HEK293 (cell line): Measurements from ENCODE around the gene LRRK1.

Experiments
- CTCF ChIA-PET: fragments of 350-600 bp; formaldehyde crosslinking; extraction: SDS; loops from one replicate; lab custom pipeline; 2021; ENCODE audit warnings: antibody characterized with exemption; lab: Yijun Ruan, JAX
- POLR2A ChIA-PET: fragments of 300-600 bp; formaldehyde crosslinking; extraction: SDS; loops from one replicate; lab custom pipeline; 2020; ENCODE audit warnings: antibody characterized with exemption, inconsistent platforms; lab: Yijun Ruan, JAX
- H3K27ac ChIP-seq: fragments of 200-500 bp; sonication (Bioruptor generic); 2 replicates; pipeline ENCODE4 v1.5.1; 2014; ENCODE audit warnings: low read depth, low read length, control low read depth, inconsistent platforms; ENCODE audit errors: extremely low read depth
- H3K36me3 ChIP-seq, 2 experiments: fragments of 200-500 bp in 1 of 2; sonication (Bioruptor generic) in 1 of 2; 1 replicate in 1 of 2; 2 replicates in 1 of 2; pipeline ENCODE4 v1.5.1; 2014 to 2017; ENCODE audit warnings: inconsistent platforms in 2 of 2, low read length in 2 of 2; ENCODE audit not compliant: control insufficient read depth in 2 of 2, insufficient read depth in 1 of 2
- H3K4me1 ChIP-seq: fragments of 200-500 bp; sonication (Bioruptor generic); 2 replicates; pipeline ENCODE4 v1.5.1; 2014; ENCODE audit warnings: mild to moderate bottlenecking, low read length, inconsistent platforms; ENCODE audit not compliant: control insufficient read depth, insufficient read depth
- H3K4me3 ChIP-seq: 2 replicates; pipeline ENCODE4 v1.5.1; 2011; ENCODE audit warnings: low read depth, mild to moderate bottlenecking, control low read depth, low read length, moderate library complexity
- H3K9me3 ChIP-seq: fragments of 200-500 bp; sonication (Bioruptor generic); 2 replicates; pipeline ENCODE4 v1.5.1; 2014; ENCODE audit warnings: low read depth, low read length, inconsistent platforms; ENCODE audit not compliant: control insufficient read depth, insufficient read depth
- EGR2 ChIP-seq: fragments of 450-650 bp; formaldehyde crosslinking; IDR thresholded peaks from 2 replicates; pipeline ENCODE4 v1.5.1; 2016; ENCODE audit warnings: low read depth, missing biosample characterization, missing genetic modification characterization
- FEZF1 ChIP-seq: fragments of 450-650 bp; formaldehyde crosslinking; IDR thresholded peaks from 2 replicates; pipeline ENCODE4 v1.5.1; 2016; ENCODE audit warnings: missing biosample characterization, missing genetic modification characterization
- PRDM4 ChIP-seq: fragments of 450-650 bp; formaldehyde crosslinking; IDR thresholded peaks from 2 replicates; pipeline ENCODE4 v1.5.1; 2017; ENCODE audit warnings: missing biosample characterization, missing genetic modification characterization
- REST ChIP-seq: fragments of 450-650 bp; formaldehyde crosslinking; IDR thresholded peaks from 2 replicates; pipeline ENCODE4 v1.5.1; 2016; ENCODE audit warnings: missing biosample characterization, missing genetic modification characterization
- WT1 ChIP-seq: fragments of 450-650 bp; formaldehyde crosslinking; IDR thresholded peaks from 2 replicates; pipeline ENCODE4 v1.5.1; 2016; ENCODE audit warnings: missing biosample characterization, missing genetic modification characterization
- ZBTB11 ChIP-seq: fragments of 450-650 bp; formaldehyde crosslinking; conservative IDR thresholded peaks from 2 replicates; pipeline ENCODE4 v1.5.1; 2016; ENCODE audit warnings: low read depth, missing biosample characterization, missing genetic modification characterization
- ZFHX2 ChIP-seq: fragments of 450-650 bp; formaldehyde crosslinking; conservative IDR thresholded peaks from 2 replicates; pipeline ENCODE4 v1.5.1; 2016; ENCODE audit warnings: missing biosample characterization, missing genetic modification characterization
- ZNF140 ChIP-seq: fragments of 450-650 bp; formaldehyde crosslinking; IDR thresholded peaks from 2 replicates; pipeline ENCODE4 v1.5.1; 2016; ENCODE audit warnings: missing biosample characterization, missing genetic modification characterization
- ZNF362 ChIP-seq: fragments of 450-650 bp; formaldehyde crosslinking; IDR thresholded peaks from 2 replicates; pipeline ENCODE4 v1.5.1; 2016; ENCODE audit warnings: missing biosample characterization, missing genetic modification characterization
- ZNF624 ChIP-seq: fragments of 450-650 bp; formaldehyde crosslinking; IDR thresholded peaks from 2 replicates; pipeline ENCODE4 v1.5.1; 2017; ENCODE audit warnings: missing biosample characterization, missing genetic modification characterization
- ZNF843 ChIP-seq: fragments of 450-650 bp; formaldehyde crosslinking; IDR thresholded peaks from 2 replicates; pipeline ENCODE4 v1.5.1; 2016; ENCODE audit warnings: missing biosample characterization, missing genetic modification characterization
- ZSCAN30 ChIP-seq: fragments of 450-650 bp; IDR thresholded peaks from 2 replicates; pipeline ENCODE4 v1.5.1; 2018; ENCODE audit warnings: missing biosample characterization, mild to moderate bottlenecking, missing genetic modification characterization, moderate library complexity

The LRRK1 gene

GRCh38 chr15:101063891-101064794 is 145.0 kb downstream of the LRRK1 start:
- no peaks in the 10 kb centered on the region for H3K36me3 ChIP-seq
- CTCF ChIA-PET, result interaction anchor here (1.3 kb wide), 1 partner anchor 24 kb away, joined by 3 read pairs; no protein-coding TSS in a partner anchor
- H3K4me3 ChIP-seq, result no peak overlapping the region
- no peak overlapping the region for H3K27ac ChIP-seq
- POLR2A ChIA-PET, result no interaction called here
- no peaks in the 10 kb centered on the region; the same call in 1 of the 2 replicates for H3K4me1 ChIP-seq
- no peak for TF ChIP-seq ZSCAN30
- TF ChIP-seq ZNF362 (tag by site-specific recombination), result no peak
- TF ChIP-seq EGR2 (tag by site-specific recombination), result 0 out of 2 replicates have a peak, but pooled peaks have one; percentile 13
- TF ChIP-seq ZFHX2 (tag by site-specific recombination), result peak; percentile 45
- no peak for TF ChIP-seq WT1 (tag by site-specific recombination)
- TF ChIP-seq REST (tag by site-specific recombination), result no peak
- TF ChIP-seq FEZF1 (tag by site-specific recombination), result no peak
- TF ChIP-seq ZBTB11, result no peak
- no peaks in the 10 kb centered on the region for H3K9me3 ChIP-seq

- H3K27ac ChIP-seq, result no peak overlapping the region
- CTCF ChIA-PET, result interaction anchor here (0.6 kb wide), 2 partner anchors 49 to 184 kb away, joined by 4 read pairs; no protein-coding TSS in a partner anchor
- POLR2A ChIA-PET, result no interaction called here
- H3K4me1 ChIP-seq, result no peaks in the 10 kb centered on the region; the same call in 1 of the 2 replicates
- no peak overlapping the region for H3K4me3 ChIP-seq
- no peaks in the 10 kb centered on the region for H3K9me3 ChIP-seq
- H3K36me3 ChIP-seq, result no peaks in the 10 kb centered on the region
- TF ChIP-seq ZNF140 (tag by site-specific recombination), result no peak
- TF ChIP-seq ZNF624 (tag by site-specific recombination), result no peak
- TF ChIP-seq PRDM4, result no peak
- no peak for TF ChIP-seq ZNF843
These were observed 145.8 kb downstream of the LRRK1 start for GRCh38 chr15:101064795-101065569.
